ENCODE results near the gene LRRC3.

GRCh38 chr21:44458971-44459711 lies 3.8 kb downstream of the LRRC3 start:
- TF ChIP-seq POLR2A (IDR thresholded peaks at IDR 0.05; ENCODE audit: low read depth, low read length) (no peak), POLR2AphosphoS5 (IDR thresholded peaks at IDR 0.05; ENCODE audit: low read depth, low read length) (no peak), TAF1 (IDR thresholded peaks at IDR 0.05; ENCODE audit: low read depth, low read length) (no peak), SPI1 (IDR thresholded peaks at IDR 0.05; ENCODE audit: low read depth, low read length) (no peak), POU2F2 (IDR thresholded peaks at IDR 0.05; ENCODE audit: low read depth, low read length) (no peak), PAX5 (IDR thresholded peaks at IDR 0.05; ENCODE audit: insufficient read depth, low read length, severe bottlenecking) (no peak)

All from GM12891 (cell line).